ENCODE measurements around the gene NLGN1. TPM values are rescaled to one million over a fixed set of nuclear protein-coding genes. Genes with fewer than 3 reads are reported as not detected.

The NLGN1 gene
- total RNA-seq, 1 experiment from 2014 or later, result not detected

DNA sequence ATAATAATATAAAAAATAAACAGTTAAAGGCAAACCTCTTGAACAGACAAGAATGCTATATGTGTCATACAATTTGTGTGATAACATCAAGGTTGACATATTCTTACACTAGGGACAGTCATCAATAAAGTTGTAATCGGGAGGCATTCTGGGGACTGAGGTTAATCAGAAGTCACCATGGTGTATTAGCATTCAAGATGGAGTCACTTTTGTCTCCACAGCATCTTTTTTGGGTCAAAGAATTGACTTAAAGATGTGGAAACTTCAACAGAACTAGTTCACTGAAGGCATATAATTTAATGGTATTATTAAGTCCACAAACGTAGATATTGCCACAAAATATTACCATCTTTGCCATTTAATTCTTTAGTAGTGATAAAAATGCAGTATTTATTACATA, 836.0 kb downstream of the NLGN1 start (continued):
- TF ChIP-seq, protein P1, sequence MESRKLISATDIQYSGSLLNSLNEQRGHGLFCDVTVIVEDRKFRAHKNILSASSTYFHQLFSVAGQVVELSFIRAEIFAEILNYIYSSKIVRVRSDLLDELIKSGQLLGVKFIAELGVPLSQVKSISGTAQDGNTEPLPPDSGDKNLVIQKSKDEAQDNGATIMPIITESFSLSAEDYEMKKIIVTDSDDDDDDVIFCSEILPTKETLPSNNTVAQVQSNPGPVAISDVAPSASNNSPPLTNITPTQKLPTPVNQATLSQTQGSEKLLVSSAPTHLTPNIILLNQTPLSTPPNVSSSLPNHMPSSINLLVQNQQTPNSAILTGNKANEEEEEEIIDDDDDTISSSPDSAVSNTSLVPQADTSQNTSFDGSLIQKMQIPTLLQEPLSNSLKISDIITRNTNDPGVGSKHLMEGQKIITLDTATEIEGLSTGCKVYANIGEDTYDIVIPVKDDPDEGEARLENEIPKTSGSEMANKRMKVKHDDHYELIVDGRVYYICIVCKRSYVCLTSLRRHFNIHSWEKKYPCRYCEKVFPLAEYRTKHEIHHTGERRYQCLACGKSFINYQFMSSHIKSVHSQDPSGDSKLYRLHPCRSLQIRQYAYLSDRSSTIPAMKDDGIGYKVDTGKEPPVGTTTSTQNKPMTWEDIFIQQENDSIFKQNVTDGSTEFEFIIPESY (IDR thresholded peaks at IDR 0.05; ENCODE audit: extremely low read depth, insufficient replicate concordance, low read length), result no peak
- TF ChIP-seq POLR2A (IDR thresholded peaks at IDR 0.05; ENCODE audit: borderline replicate concordance, extremely low read depth, insufficient read depth, insufficient read length), result no peak
- TF ChIP-seq ELF1 (IDR thresholded peaks at IDR 0.05; ENCODE audit: borderline replicate concordance, low read depth), result no peak
- TF ChIP-seq SRF (IDR thresholded peaks at IDR 0.05; ENCODE audit: low read depth), result no peak
- no peak for TF ChIP-seq JUND (IDR thresholded peaks at IDR 0.05)
- TF ChIP-seq POLR2AphosphoS5 (IDR thresholded peaks at IDR 0.05; ENCODE audit: low read depth, low read length), result no peak
- TF ChIP-seq ZNF274 (IDR thresholded peaks at IDR 0.05; ENCODE audit: low read depth, low read length), result no peak

DNA sequence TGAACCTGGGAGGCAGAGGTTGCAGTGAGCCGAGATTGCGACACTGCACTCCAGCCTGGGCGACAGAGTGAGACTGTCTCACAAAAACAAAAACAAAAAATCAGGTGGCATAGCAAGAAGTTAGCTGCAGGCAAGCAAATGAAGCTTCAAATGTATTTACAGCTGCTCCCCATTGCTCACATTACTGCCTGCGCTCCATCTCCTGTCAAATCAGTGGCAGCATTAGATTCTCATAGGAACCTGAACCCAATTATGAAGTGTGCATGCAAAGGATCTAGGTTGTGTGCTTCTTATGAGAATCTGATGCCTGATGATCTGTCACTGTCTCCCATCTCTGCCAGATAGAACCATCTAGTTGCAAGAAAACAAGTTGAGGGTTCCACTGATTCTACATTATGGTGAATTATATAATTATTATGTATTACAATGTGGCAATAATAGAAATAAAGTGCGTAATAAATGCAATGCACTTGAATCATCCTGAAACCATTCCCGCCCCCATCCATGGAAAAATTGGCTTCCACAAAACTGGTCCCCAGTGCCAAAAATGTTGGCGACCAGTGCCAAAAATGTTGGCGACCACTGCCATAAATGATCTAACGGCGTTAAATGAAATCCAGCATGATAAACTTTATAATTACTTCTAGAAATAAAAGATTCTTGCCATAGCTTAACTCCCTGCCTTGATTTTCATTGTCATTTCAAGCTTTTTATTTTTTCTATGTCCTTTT, 844.9 kb downstream of the NLGN1 start:
- no TSS peak for BruUV-seq (replicated peaks)
- Histone ChIP-seq H3K4me1 (ENCODE audit: control insufficient read depth in 1 of 2, insufficient read depth in 2 of 2, low read length in 2 of 2) (no peaks in the 10 kb centered on the region), H3K9ac (ENCODE audit: low read length) (no peak overlapping the region), H3K27me3 (ENCODE audit: insufficient read depth, low read length) (no peaks in the 10 kb centered on the region), H3K9me2 (ENCODE audit: insufficient read depth) (no peaks in the 10 kb centered on the region), H3K79me2 (ENCODE audit: insufficient read depth, low read length) (no peaks in the 10 kb centered on the region), H3K9me3 (ENCODE audit: control insufficient read depth in 1 of 2, insufficient read depth in 1 of 2, low read depth in 1 of 2, low read length in 2 of 2) (no peaks in the 10 kb centered on the region), H3K4me2 (ENCODE audit: low read length) (no peak overlapping the region), H3K4me3 (replicated peaks in 1 of 2; ENCODE audit: low read depth in 1 of 2, low read length in 2 of 2) (no peak overlapping the region), H4K20me1 (ENCODE audit: insufficient read depth) (no peaks in the 10 kb centered on the region), H2AFZ (ENCODE audit: low read depth, low read length, poor library complexity, severe bottlenecking) (no peak overlapping the region), H3K36me3 (ENCODE audit: control insufficient read depth in 1 of 2, insufficient read depth in 2 of 2, low read length in 2 of 2) (no peaks in the 10 kb centered on the region), H3K27ac (ENCODE audit: low read depth, low read length) (no peak overlapping the region)
- TF ChIP-seq CEBPB (IDR thresholded peaks at IDR 0.05; ENCODE audit: low read depth), result no peak
- no peak for TF ChIP-seq ZFX (IDR thresholded peaks at IDR 0.05)
- no peak for TF ChIP-seq SIN3A (IDR thresholded peaks at IDR 0.05; ENCODE audit: low read depth)
- no peak for TF ChIP-seq ELF1 (IDR thresholded peaks at IDR 0.05; ENCODE audit: borderline replicate concordance, low read depth)
- no peak for TF ChIP-seq CBX3 (IDR thresholded peaks at IDR 0.05; ENCODE audit: low read depth)
- TF ChIP-seq, protein P2, sequence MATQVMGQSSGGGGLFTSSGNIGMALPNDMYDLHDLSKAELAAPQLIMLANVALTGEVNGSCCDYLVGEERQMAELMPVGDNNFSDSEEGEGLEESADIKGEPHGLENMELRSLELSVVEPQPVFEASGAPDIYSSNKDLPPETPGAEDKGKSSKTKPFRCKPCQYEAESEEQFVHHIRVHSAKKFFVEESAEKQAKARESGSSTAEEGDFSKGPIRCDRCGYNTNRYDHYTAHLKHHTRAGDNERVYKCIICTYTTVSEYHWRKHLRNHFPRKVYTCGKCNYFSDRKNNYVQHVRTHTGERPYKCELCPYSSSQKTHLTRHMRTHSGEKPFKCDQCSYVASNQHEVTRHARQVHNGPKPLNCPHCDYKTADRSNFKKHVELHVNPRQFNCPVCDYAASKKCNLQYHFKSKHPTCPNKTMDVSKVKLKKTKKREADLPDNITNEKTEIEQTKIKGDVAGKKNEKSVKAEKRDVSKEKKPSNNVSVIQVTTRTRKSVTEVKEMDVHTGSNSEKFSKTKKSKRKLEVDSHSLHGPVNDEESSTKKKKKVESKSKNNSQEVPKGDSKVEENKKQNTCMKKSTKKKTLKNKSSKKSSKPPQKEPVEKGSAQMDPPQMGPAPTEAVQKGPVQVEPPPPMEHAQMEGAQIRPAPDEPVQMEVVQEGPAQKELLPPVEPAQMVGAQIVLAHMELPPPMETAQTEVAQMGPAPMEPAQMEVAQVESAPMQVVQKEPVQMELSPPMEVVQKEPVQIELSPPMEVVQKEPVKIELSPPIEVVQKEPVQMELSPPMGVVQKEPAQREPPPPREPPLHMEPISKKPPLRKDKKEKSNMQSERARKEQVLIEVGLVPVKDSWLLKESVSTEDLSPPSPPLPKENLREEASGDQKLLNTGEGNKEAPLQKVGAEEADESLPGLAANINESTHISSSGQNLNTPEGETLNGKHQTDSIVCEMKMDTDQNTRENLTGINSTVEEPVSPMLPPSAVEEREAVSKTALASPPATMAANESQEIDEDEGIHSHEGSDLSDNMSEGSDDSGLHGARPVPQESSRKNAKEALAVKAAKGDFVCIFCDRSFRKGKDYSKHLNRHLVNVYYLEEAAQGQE (IDR thresholded peaks at IDR 0.05; ENCODE audit: low read depth), result no peak
- TF ChIP-seq SP1 (IDR thresholded peaks at IDR 0.05; ENCODE audit: low read depth), result no peak
- TF ChIP-seq, protein P3, sequence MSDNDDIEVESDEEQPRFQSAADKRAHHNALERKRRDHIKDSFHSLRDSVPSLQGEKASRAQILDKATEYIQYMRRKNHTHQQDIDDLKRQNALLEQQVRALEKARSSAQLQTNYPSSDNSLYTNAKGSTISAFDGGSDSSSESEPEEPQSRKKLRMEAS (IDR thresholded peaks at IDR 0.05), result no peak
- no peak for TF ChIP-seq EZH2phosphoT487 (IDR thresholded peaks at IDR 0.05; ENCODE audit: borderline replicate concordance)
- TF ChIP-seq YY1 (IDR thresholded peaks at IDR 0.05; ENCODE audit: extremely low read depth, insufficient replicate concordance, low read depth, low read length), result no peak
- TF ChIP-seq, protein P4, sequence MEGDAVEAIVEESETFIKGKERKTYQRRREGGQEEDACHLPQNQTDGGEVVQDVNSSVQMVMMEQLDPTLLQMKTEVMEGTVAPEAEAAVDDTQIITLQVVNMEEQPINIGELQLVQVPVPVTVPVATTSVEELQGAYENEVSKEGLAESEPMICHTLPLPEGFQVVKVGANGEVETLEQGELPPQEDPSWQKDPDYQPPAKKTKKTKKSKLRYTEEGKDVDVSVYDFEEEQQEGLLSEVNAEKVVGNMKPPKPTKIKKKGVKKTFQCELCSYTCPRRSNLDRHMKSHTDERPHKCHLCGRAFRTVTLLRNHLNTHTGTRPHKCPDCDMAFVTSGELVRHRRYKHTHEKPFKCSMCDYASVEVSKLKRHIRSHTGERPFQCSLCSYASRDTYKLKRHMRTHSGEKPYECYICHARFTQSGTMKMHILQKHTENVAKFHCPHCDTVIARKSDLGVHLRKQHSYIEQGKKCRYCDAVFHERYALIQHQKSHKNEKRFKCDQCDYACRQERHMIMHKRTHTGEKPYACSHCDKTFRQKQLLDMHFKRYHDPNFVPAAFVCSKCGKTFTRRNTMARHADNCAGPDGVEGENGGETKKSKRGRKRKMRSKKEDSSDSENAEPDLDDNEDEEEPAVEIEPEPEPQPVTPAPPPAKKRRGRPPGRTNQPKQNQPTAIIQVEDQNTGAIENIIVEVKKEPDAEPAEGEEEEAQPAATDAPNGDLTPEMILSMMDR (IDR thresholded peaks at IDR 0.05 in 2 of 3, conservative IDR thresholded peaks at IDR 0.05 in 1 of 3; ENCODE audit: borderline replicate concordance in 1 of 3, insufficient read depth in 1 of 3, low read depth in 2 of 3, low read length in 2 of 3), result no peak
- POLR2A ChIA-PET, result no interaction called here
- RAD21 ChIA-PET (ENCODE audit: low non-redundant PET in 1 of 2, low total read pairs in 2 of 2, uncharacterized antibody in 2 of 2, unreplicated experiment in 2 of 2), result no interaction called here
- intact Hi-C loops (cut with micrococcal nuclease), result no loop called here
- no peak for DNase-seq (ENCODE audit: low read depth, low spot score)
- no peak for ATAC-seq
- CTCF ChIA-PET, result no interaction called here
